IMR-90 (cell line): Measurements from ENCODE around the gene POLR1G. TPM values are rescaled to one million over a fixed set of nuclear protein-coding genes. Genes with fewer than 3 reads are reported as not detected.
A peak's percentile ranks its signal among the peaks of the same experiment; 100 is the strongest.

Source experiments
- ATAC-seq: fragments of 200-7000 bp; cut with Tn5 transposase; 2 replicates; pipeline ENCODE4 v1.9.1; 2020; ENCODE audit warnings: low read depth, mild to moderate bottlenecking, moderate library complexity
- BruUV-seq: library from RNA; stranded (reverse); fragments of 400-500 nt; replicated peaks from 2 replicates; lab custom pipeline; 2021; lab: Mats Ljungman, UMichigan
- CTCF ChIA-PET: fragments of 300-600 bp; formaldehyde crosslinking; extraction: SDS; loops from one replicate; lab custom pipeline; 2021; ENCODE audit warnings: antibody characterized with exemption; lab: Yijun Ruan, JAX
- POLR2A ChIA-PET: fragments of 300-600 bp; sonication (Branson Sonifier 250); formaldehyde crosslinking; loops from one replicate; lab custom pipeline; 2022; ENCODE audit warnings: antibody characterized with exemption; ENCODE audit not compliant: unreplicated experiment; lab: Charles Lee
- DNase-seq: peaks from one replicate; pipeline ENCODE4 v3.0.0; 2013
- H2AFZ ChIP-seq: replicated peaks from 2 replicates; pipeline ENCODE3; 2013; ENCODE audit warnings: low read length, mild to moderate bottlenecking; ENCODE audit not compliant: poor library complexity
- H2AK5ac ChIP-seq: 2 replicates; pipeline ENCODE4 v1.6.1; 2013; ENCODE audit warnings: low read depth, low read length, inconsistent platforms
- H2AK9ac ChIP-seq: replicated peaks from 2 replicates; pipeline ENCODE3; 2013; ENCODE audit warnings: mild to moderate bottlenecking, low read depth, low read length, moderate library complexity; ENCODE audit not compliant: poor library complexity
- H2BK120ac ChIP-seq: 2 replicates; pipeline ENCODE4 v1.6.1; 2013; ENCODE audit warnings: low read depth, low read length, inconsistent platforms
- H2BK15ac ChIP-seq: 3 replicates; pipeline ENCODE4 v1.6.1; 2013; ENCODE audit warnings: low read depth, low read length, inconsistent platforms
- H2BK20ac ChIP-seq: 2 replicates; pipeline ENCODE4 v1.6.1; 2013; ENCODE audit warnings: low read depth, mild to moderate bottlenecking, inconsistent platforms, low read length, moderate library complexity
- H2BK5ac ChIP-seq: 2 replicates; pipeline ENCODE4 v1.6.1; 2013; ENCODE audit warnings: mild to moderate bottlenecking, low read depth, low read length, inconsistent platforms; ENCODE audit not compliant: poor library complexity, severe bottlenecking
- H3K14ac ChIP-seq: replicated peaks from 2 replicates; pipeline ENCODE4 v1.6.1; 2013; ENCODE audit warnings: low read depth, low read length, inconsistent platforms
- H3K18ac ChIP-seq: 2 replicates; pipeline ENCODE4 v1.6.1; 2013; ENCODE audit warnings: low read depth, low read length, control low read depth
- H3K23ac ChIP-seq: 2 replicates; pipeline ENCODE4 v1.6.1; 2013; ENCODE audit warnings: low read depth, low read length, inconsistent platforms
- H3K27ac ChIP-seq: 2 replicates; pipeline ENCODE4 v1.5.1; 2013; ENCODE audit warnings: mild to moderate bottlenecking, control low read depth, low read length; ENCODE audit not compliant: insufficient read depth
- H3K27me3 ChIP-seq: 2 replicates; pipeline ENCODE4 v1.6.1; 2013; ENCODE audit warnings: low read length; ENCODE audit not compliant: control insufficient read depth, insufficient read depth
- H3K36me3 ChIP-seq: 2 replicates; pipeline ENCODE4 v1.6.1; 2013; ENCODE audit warnings: low read length, mixed read lengths; ENCODE audit not compliant: control insufficient read depth, insufficient read depth
- H3K4ac ChIP-seq: 2 replicates; pipeline ENCODE4 v1.6.1; 2013; ENCODE audit warnings: low read depth, low read length, inconsistent platforms
- H3K4me1 ChIP-seq: 2 replicates; pipeline ENCODE4 v1.6.1; 2013; ENCODE audit warnings: low read length, mixed read lengths; ENCODE audit not compliant: control insufficient read depth, insufficient read depth
- H3K4me2 ChIP-seq: 2 replicates; pipeline ENCODE4 v1.6.1; 2013; ENCODE audit warnings: low read depth, mild to moderate bottlenecking, control low read depth, low read length, moderate library complexity
- H3K4me3 ChIP-seq: 2 replicates; pipeline ENCODE4 v1.5.1; 2013; ENCODE audit warnings: low read depth, mild to moderate bottlenecking, control low read depth, low read length, moderate library complexity; ENCODE audit not compliant: insufficient read depth
- H3K56ac ChIP-seq: 2 replicates; pipeline ENCODE4 v1.6.1; 2013; ENCODE audit warnings: low read length, inconsistent platforms; ENCODE audit not compliant: insufficient read depth; ENCODE audit errors: extremely low read depth
- H3K79me1 ChIP-seq, 2 experiments: 2 replicates each; pipeline ENCODE4 v1.6.1; 2013; ENCODE audit warnings: low read length in 2 of 2, inconsistent platforms in 1 of 2, low read depth in 1 of 2
- H3K9ac ChIP-seq: 2 replicates; pipeline ENCODE4 v1.6.1; 2013; ENCODE audit warnings: low read depth, low read length, control low read depth
- H3K9me1 ChIP-seq: 2 replicates; pipeline ENCODE4 v1.6.1; 2013; ENCODE audit warnings: low read length, inconsistent platforms; ENCODE audit not compliant: insufficient read depth
- H3K9me3 ChIP-seq: 2 replicates; pipeline ENCODE4 v1.6.1; 2013; ENCODE audit warnings: low read length; ENCODE audit not compliant: control insufficient read depth, insufficient read depth
- H4K20me1 ChIP-seq: 2 replicates; pipeline ENCODE4 v1.6.1; 2013; ENCODE audit warnings: low read length, inconsistent platforms; ENCODE audit not compliant: insufficient read depth
- H4K5ac ChIP-seq: 2 replicates; pipeline ENCODE4 v1.6.1; 2013; ENCODE audit warnings: mild to moderate bottlenecking, low read depth, low read length, control low read depth
- H4K8ac ChIP-seq, 2 experiments: 2 replicates each; pipeline ENCODE4 v1.6.1; 2013; ENCODE audit warnings: low read depth in 2 of 2, low read length in 2 of 2, control low read depth in 1 of 2, inconsistent platforms in 1 of 2
- H4K91ac ChIP-seq: 2 replicates; pipeline ENCODE4 v1.6.1; 2013; ENCODE audit warnings: low read depth, low read length, inconsistent platforms; ENCODE audit not compliant: insufficient read depth
- BHLHE40 ChIP-seq: fragments of 150-350 bp; IDR thresholded peaks from 2 replicates; pipeline ENCODE4 v1.6.1; 2016; ENCODE audit warnings: mild to moderate bottlenecking, low read depth, low read length
- CEBPB ChIP-seq: IDR thresholded peaks from 2 replicates; pipeline ENCODE4 v1.6.1; 2012; ENCODE audit warnings: low read depth, low read length, improper control_type of control experiment
- FOS ChIP-seq: fragments of 150-350 bp; IDR thresholded peaks from 2 replicates; pipeline ENCODE4 v1.6.1; 2016; ENCODE audit warnings: low read depth, low read length
- MAFK ChIP-seq: IDR thresholded peaks from 2 replicates; pipeline ENCODE4 v1.6.1; 2012; ENCODE audit warnings: low read depth, low read length, improper control_type of control experiment
- WGBS, 2 experiments: methylation state at CpG; one replicate each; pipeline versions ENCODE4 v1.1.5 to v1.1.7; 2013; ENCODE audit warnings: missing lambda C conversion rate in 2 of 2; ENCODE audit not compliant: insufficient read length in 1 of 2; ENCODE audit errors: extremely low coverage in 2 of 2; 5-methylcytosine and 5-hydroxymethylcytosine counted together
- dilution Hi-C: fragments of 300-500 bp; cut with HindIII; formaldehyde crosslinking; loops from one replicate; pipeline ENCODE4 v1.14.3; 2018; ENCODE audit warnings: low sequenced_read_pairs; ENCODE audit not compliant: unreplicated experiment
- in situ Hi-C: fragments of 300-500 bp; cut with MboI; formaldehyde crosslinking; loops from 3 replicates; pipeline ENCODE4 v1.14.3; 2019; ENCODE audit warnings: low sequenced_read_pairs, inconsistent platforms, mixed read lengths
- intact Hi-C: fragments of 100-400 bp; cut with micrococcal nuclease; formaldehyde crosslinking; loops from 2 replicates; pipeline ENCODE4 v1.10.0; 2022
- polyA plus RNA-seq, 3 experiments: library from polyadenylated mRNA; depleted of rRNA; stranded (reverse); fragments of >200 nt; gene quantifications; 2 replicates each; pipeline ENCODE4 v1.2.3, GENCODE V29; 2012; ENCODE audit warnings: low replicate concordance in 1 of 3
- total RNA-seq: library from RNA; depleted of rRNA; stranded (reverse); fragments of >200 nt; gene quantifications from 2 replicates; pipeline ENCODE4 v1.2.3, GENCODE V29; 2012

Gene POLR1G
- total and polyA plus RNA-seq, 2 of the 4 experiments (the other 2 are of a cell fraction), result 8.0 to 12.5 TPM

GRCh38 chr19:45404557-45405434 lies 1.6 kb upstream of the POLR1G start, which contains the start of gene PPP1R13L:
Gene PPP1R13L, minus strand, starts transcription at chr19:45405069. Its CDS starts 6,751 bp downstream, at chr19:45398318.
- ChIA-PET POLR2A (no interaction called here), CTCF (no interaction called here)
- peaks cover 10 to 63% of the 10 kb centered on the region in 2 experiments; a peak in 3 of 4 replicates for H3K79me1 ChIP-seq
- H2BK120ac ChIP-seq, result peak within 1 kb of the TSS; percentile 96
- no peaks in the 10 kb centered on the region for H3K9me3 ChIP-seq
- no peaks in the 10 kb centered on the region; the same call in 1 of the 2 replicates for H4K20me1 ChIP-seq
- dilution Hi-C loops (no loop called here), in situ Hi-C loops (no loop called here), intact Hi-C loops (no loop called here)
- peak within 1 kb of the TSS; percentile 92 for H2AFZ ChIP-seq
- TF ChIP-seq CEBPB, result no peak
- no peak for TF ChIP-seq BHLHE40
- TF ChIP-seq FOS, result no peak
- TF ChIP-seq MAFK, result no peak
- peak; percentile 3 for ATAC-seq
- H2BK20ac ChIP-seq, result peak within 1 kb of the TSS; percentile 78
- H3K27me3 ChIP-seq, result no peaks in the 10 kb centered on the region
- H2AK9ac ChIP-seq, result peak within 1 kb of the TSS; percentile 97
- H4K8ac ChIP-seq, result peak within 1 kb of the TSS; percentile 16 to 99
- H2AK5ac ChIP-seq, result peak within 1 kb of the TSS; percentile 87
- peak within 1 kb of the TSS; percentile 22; the same call in 1 of the 2 replicates for H3K18ac ChIP-seq
- H2BK15ac ChIP-seq, result peak within 1 kb of the TSS; percentile 98
- WGBS, 2 experiments, result 10% methylated on average over 18 of the region's 46 CpGs; no CpG with 5 or more reads in 1 of the 2 experiments
- H3K14ac ChIP-seq, result peak within 1 kb of the TSS; percentile 96
- peak within 1 kb of the TSS; percentile 67; the same call in 1 of the 2 replicates for H4K5ac ChIP-seq
- DNase-seq, result peak; percentile 56
- BruUV-seq, result no TSS peak
- peak within 1 kb of the TSS; percentile 58; the same call in 1 of the 2 replicates for H3K56ac ChIP-seq
- H3K4me3 ChIP-seq, result peak within 1 kb of the TSS; percentile 89
- peak within 1 kb of the TSS; percentile 96 for H3K4ac ChIP-seq
- peak within 1 kb of the TSS; percentile 94 for H3K23ac ChIP-seq
- H3K9me1 ChIP-seq, result peaks cover 6% of the 10 kb centered on the region; the same call in 1 of the 2 replicates
- H3K9ac ChIP-seq, result peak within 1 kb of the TSS; percentile 34; the same call in 1 of the 2 replicates
- no peaks in the 10 kb centered on the region; the same call in 1 of the 2 replicates for H3K36me3 ChIP-seq
- H4K91ac ChIP-seq, result peak within 1 kb of the TSS; percentile 96
- peak within 1 kb of the TSS; percentile 89 for H3K27ac ChIP-seq
- H3K4me1 ChIP-seq, result peaks cover 5% of the 10 kb centered on the region
- H3K4me2 ChIP-seq, result peak within 1 kb of the TSS; percentile 82
- H2BK5ac ChIP-seq, result peak within 1 kb of the TSS; percentile 91
